Kasumi-1 (cell line): ENCODE results near the gene HLA-DPA1.
"Not testable (repeated sequence)": the region's sequence is repeated elsewhere in the genome, so short reads cannot be mapped to it uniquely, and the experiment has no call there.

Experiments
- DNase-seq, 2 experiments: peaks; one replicate each; lab custom pipeline; 2025; lab: John Stamatoyannopoulos, UW

The HLA-DPA1 gene

DNA sequence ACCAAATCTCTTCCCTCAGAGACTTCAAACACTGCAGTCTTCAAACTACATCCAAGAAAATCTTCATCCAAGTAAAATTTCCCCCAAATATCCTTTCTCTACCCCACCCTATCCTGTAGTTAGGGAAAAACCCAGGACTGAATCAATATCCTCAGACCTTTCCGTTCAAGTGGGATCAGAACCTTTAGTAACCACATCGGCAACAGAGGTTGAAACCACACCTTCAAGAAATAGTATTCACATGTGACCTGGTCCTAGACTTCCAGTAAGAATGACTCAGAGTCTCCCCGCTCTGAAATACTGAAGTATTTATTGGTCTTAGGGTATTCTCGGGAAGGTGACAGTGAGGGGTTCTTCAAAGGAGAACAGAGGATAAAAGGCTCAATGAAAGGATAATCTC, 8.7 kb downstream of the HLA-DPA1 start:
- no peak for DNase-seq

DNA sequence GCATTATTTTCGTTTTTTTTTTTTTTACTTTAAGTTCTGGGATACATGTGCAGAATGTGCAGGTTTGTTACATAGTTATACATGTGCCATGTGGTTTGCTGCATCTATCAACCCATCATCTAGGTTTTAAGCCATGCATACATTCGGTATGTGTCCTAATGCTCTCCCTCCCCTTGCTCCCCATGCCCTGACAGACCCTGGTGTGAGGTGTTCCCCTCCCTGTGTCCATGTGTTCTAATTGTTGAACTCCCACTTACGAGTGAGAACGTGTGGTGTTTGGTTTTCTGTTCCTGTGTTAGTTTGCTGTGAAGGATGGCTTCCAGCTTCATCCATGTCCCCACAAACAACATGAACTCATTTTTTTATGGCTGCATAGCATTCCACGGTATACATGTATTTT, 10.0 kb downstream of the HLA-DPA1 start:
- DNase-seq: not testable (repeated sequence)

DNA sequence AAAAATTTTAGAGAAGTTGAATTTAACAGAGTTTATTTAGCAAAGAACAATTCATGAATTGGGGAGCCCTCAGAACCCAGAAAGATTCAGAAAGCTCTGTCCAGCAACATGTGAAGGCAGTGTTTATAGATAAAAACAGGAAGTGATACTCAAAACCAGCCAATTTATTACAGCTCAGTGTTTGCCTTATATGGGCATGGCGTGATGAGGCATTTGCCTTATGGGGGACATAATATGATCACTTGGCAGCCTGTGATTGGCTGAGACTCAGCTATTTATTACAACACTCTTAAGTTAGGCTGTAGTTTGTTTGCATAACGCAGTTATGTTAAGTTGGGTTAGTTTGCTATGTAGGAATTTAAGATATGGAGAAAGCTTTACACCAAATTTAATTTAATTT, 11.5 kb downstream of the HLA-DPA1 start:
- DNase-seq: no peak

DNA sequence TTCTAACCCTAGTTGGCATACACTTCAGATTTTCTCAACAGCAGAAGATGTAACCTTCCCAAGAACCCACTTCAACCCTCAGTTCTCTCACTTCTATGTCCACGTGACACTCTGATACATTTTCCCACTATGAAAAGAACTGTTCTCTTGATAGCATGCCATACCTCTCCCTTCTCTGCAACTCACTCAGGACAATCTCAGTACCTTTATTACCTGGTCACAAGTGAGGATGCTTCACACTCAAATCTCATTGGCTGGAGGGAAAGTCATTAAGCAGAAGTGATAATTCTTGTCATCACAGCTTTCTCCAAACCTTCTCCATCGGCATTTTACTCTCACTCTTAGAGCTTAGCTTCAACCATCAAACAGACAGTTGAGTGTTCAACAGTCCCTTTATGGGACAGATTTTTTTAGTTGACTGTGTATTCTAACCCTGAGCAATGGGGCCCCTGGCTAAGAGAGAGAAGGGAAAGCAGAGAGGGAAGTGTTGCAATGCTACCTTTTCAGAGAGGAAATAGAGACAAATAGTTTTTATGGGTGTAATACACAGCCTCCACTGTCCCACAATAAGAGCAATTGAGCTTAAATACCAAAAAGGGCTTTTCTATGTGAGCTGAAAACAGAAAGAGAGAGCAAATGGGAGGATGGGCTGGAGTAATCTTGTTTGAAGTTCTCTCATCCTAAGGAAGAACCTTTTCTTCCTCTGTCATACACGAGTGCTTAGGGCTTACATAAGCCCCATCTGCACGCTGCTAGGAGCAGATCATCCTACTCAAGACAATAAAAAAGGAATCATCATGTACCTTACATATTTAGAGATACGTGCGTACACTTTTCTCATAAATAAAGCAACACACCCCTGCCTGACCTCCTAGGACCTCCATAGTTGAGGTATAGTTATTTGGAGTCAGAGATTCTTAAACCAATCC, 16.0 kb downstream of the HLA-DPA1 start:
- DNase-seq: no peak

DNA sequence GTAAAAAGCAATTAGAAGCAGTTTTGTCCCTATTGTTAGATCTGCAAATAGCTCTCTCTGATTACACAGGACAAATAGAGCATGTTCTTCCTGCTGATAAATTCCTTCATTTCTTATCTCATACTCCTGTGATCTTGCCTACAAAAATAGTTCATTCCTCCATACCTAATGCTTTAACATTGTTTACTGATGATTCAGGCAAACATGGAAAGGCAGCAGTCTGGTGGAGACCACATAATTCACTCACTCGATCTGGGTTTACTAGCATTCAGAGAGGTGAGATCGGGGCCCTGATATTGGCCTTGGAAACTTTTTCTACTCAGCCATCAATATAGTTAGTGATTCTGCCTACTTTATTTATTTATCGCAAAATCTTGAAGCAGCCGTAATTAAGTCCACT, 20.2 kb downstream of the HLA-DPA1 start:
- DNase-seq: no peak

DNA sequence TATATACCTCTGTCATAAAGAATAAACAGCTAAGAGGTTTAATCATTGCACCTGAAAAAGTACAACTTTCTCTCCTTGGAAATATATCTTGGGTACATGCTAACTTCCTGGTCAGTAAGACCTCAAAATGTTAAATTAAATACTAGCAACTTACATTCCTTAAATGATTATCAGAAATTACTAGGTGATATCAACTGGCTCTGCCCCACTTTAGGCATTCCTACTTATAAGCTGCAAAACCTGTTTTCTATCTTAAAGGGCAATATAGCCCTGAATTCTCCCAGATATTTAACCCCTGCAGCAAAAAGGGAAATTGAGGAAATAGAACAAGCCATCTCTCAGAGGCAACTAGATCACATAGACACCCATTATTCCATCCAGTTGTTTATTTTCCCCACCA, 20.8 kb downstream of the HLA-DPA1 start:
- DNase-seq: no peak

DNA sequence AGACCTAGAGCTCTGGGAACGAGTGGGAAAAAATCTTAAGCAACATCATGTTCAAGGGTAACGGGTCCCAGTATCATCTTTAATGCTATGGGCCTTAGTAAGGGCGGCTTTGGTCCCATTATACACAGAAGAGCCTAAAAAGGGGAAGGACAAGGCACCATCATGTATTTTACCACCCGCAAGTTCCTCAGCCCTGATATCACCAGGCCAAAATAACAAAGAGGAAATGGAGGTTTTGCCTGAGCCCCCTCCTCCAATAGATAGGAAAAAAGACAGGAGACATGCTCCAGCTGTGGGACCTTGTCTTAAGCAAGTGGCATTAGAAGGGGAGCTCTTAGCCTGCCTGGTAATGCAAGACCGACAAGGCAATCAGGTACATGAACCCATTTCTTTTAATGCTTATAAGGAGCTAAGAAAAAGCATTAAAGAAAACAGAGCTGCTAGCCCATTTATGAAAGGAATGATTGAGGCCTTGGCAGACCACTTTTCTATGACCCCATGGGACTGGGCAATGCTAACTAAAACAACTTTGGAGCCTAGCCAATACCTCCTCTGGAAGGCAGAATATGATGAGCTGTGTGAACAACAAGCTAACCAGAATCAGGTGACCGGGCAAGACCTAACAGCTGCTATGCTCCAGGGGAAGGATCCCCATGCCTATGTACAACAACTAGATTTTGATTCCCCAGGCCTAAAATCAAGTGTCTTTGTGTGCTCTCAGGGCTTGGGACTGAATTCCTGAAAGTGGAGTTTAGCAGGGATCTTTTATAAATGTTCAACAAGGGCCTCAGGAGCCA, 23.2 kb downstream of the HLA-DPA1 start:
- DNase-seq: no peak

DNA sequence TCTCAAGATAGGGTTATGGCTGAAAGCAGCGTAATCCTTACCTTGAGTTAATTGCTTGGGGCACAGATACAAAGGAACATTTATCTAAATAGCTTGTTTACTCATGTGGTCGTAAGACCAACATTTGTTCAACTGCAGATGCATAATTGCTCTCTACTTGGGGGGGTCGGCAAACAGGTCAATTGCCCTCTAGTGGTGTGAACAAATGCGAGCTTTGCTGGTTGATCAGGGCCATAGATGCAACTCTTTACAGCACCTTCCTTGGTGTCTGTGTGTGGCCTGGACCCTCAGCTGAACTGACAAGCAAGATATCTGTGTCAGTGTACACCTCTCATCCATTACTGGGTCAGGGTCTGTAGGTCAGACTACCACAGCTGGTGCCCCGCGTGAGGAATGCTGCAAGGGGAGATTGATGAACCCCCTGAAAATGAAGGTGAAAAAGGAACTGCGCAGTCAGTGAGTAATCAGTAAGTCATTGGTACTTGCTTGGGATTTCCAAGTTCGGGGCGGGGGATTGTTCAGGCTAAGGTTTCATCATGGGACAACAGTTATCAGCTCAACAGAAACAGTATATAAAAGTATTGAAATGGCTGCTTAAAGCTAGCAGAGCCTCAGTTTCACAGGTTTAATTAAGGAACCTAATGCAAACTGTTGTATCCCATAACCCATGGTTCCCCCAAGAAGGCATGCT, 24.0 kb downstream of the HLA-DPA1 start:
- no peak for DNase-seq

DNA sequence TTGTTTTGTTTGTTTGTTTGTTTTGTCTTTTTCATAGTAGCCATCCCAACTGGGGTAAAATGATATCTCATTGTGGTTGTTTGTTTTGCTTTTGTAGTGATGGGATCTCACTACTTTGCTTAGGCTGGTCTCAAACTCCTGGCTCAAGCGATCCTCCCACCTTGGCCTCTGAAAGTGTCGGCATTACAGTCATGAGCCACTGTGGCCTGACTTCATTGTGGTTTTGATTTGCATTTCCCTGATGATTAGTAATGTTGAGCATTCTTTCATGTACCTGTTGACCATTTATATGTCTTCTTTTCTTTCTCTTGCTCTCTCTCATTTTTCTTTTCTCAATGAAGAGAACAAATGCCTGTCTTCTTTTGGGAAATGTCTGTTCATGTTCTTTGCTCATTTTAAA, 33.3 kb downstream of the HLA-DPA1 start:
- no peak for DNase-seq

DNA sequence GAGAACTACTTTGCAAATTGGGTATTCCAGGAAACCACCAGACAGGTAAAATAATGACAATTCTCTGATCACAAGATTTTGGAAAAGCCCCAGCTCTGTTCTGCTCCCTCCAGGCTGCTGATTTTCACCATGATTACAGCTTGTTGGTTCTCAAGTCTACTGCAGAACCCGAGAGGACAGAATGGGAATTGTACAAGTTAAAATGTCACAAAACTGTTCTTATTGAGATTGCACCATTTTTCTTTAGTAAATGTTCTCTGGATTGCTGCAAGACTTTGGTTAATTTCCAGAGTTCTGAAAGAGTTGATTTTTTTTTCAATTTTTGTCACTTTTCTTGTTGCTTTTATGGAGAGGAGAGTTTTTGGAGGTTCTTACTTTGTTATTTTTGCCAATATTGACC, 36.9 kb downstream of the HLA-DPA1 start:
- no peak for DNase-seq

DNA sequence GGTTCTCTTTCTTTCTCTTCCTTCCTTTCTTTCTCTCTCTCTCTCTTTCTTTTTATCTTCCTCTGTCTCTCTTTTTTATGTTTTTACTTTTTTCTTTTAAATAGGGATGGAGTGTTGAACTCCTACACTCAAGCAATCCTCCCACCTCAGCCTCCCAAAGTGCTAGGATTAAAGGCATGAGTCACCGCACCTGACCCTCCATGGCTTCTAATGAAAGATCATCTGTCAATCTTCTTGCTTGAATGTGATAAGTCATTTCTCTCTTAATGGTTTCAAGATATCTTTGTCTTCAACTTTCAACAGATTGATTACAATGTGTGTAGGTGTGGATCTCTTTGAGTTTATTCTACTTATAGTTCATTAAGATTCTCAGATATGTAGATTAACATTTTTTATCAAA, 38.9 kb downstream of the HLA-DPA1 start:
- DNase-seq: no peak

DNA sequence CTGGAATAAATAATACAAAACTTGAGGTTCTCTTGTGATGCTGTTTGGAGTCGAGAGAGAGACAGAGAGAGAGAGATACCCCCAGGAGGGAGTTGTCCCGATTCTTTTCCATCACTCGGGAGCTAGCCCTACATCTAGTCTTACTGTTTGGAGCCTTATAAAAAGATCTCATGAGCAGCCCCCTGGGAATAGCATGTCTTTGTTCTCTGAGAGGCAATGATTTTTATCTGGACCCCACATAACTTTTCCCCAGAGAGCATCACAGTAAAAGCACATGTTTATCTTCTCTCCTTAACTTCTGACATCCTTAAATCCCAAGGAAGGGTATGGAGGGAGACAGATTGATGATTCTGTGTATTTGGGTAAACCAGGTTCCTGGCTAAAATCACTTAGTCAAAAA, 43.2 kb downstream of the HLA-DPA1 start:
- no peak for DNase-seq

DNA sequence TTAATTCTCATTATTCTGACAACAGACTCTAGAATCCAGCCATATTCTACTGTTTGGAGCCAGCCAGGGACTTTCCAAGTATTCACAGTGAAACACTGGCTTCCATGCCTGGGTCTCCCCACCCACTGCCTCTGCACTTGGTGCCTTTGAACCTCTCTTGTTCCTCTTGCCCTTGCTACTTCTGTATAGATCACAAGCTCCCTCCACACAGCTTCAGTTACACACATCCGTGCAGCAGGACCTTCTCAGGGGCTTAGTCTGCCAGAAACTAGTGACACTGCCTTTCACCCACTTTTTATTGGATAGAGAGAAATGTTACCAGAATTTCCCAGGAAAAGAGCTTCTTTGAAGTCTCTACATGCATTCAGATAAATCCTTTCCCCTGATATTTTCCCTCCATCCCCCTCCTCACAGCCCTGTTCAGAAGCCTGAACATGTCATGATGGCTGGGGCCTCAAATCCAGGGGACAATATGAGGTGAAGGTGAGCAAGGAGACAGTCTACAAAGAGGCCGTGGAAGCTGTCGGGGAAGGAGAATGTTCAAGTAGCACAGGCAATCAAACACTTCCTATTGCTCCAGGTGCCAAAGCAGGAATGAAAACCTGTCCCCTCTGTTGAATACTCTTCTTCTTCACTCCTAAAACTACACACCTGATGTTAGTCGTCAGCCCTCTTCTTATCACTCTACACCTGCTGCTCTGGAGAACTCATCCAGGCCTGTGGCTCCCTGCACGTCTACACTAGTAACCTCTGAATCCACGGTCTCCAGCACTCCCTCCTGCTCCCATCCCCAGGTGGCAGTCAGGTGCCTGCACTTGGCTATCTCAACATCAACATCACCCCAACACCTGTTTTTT, 43.9 kb downstream of the HLA-DPA1 start:
- DNase-seq: no peak

DNA sequence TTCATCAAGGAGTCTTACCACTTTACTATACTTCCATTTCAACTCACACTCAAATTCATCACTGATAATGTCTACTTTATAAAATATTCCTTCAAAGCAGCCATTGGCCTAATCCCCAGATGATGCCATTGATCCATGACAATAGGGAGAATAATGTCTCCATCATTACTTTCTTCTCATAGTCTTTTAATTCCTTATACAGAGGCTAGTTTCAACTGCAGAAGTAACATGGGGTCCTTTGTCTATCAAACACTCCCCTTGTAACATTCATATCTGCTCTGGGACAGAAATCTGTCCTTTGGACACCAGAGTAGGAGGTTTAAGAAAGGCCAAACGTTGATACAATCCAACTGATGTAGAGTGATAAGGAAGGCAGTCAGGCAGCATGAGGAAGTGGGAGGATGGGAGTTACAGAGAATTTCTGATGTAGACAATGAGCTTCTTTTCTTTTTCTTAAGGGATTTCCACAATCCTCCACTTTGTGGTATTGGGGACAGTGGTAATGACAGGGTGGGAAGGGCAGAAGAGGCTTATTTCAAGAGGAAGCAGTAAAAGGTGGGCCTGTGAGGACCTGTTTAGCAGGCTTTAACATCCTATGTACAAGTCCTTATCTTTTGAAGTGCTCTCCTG, 45.1 kb downstream of the HLA-DPA1 start:
- no peak for DNase-seq

DNA sequence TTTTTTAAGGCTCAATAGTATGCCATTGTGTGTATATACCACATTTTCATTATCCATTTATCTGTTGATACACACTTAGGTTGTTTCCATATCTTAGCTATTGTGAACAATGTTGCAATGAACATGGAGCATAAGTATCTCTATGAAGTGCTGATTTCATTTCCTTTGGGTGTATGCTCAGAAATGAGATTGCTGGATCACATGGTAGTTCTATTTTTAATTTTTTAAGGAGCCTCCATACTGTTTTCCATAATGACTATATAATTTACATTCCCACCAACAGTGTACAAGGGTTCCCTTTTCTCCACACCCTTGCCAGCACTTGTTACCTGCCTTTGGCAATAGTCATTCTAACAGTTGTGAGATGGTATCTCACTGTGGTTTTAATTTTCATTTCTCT, 48.9 kb downstream of the HLA-DPA1 start:
- no peak for DNase-seq

DNA sequence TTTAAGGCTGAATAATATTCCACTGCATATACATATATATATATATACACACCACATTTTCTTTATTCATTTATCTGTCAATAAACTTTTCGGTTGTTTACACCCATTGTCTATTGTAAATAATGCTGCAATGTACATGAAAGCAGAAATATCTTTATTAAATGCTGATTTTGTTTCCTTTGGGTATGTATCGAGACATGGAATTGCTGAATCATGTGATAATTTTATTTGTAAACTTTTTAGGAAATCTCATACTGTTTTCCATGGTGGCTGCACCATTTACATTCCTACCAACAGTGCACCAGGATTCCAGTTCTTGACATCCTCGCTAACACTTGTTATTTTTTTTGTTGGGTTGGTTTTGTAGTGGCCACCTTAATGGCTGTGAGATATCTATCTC, 49.9 kb downstream of the HLA-DPA1 start:
- DNase-seq: no peak

DNA sequence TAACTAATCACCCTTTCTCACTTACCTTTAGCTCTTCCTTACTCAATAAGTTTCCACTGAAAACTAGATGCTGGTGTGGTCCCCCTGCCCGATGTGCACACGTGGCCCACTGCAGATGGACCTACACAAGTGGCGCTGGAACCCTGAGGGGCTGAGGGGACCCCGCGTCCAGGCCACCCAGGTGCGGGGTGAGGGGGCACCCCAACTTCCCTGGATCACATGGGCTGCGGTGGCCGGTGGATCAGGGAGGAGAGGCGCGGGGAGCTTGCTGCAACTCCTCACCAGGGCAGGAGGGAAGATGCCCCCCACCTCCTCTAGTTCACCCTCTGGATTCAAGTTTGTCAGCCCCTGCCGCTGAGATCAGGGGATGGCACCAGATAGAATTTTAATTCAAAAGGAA, 51.5 kb downstream of the HLA-DPA1 start:
- no peak for DNase-seq

DNA sequence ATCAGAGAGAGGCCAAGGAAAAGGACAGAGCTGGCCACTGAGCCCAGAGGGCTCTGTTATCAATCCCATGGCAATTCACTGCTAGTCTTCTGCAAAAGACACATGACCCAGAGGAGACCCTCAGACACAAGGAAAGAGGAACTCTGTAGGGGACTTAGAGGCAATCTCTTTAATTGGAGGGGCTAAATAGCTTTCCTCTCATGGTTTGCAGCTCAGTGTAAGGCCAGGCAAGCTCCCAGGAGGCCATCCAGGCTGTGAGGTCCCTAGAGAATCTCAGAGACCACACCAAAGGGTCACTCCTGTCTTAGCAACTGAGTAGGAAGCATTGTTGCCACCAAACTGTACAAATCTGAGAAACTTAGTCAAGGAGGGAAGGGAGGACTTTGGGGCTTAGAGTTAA, 54.1 kb downstream of the HLA-DPA1 start:
- DNase-seq: no peak

DNA sequence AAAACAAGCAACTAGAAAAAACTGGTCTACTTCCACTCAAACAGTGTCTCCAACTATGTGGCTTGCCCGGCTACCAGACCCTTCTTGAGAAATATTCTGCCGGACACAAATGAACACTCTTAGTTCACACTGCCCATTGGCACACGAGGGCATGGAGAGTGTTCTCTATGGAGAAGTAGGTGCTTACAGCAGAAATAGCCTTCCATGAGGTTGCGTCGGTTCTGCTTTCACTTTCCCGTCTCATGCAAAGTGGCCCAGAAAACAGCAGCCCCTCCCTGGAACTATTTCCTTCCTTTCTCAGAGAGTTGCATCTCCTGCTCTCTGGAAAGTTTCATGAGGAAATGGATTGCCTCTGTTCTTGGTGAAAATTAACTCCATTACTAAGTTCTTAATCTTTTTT, 54.5 kb downstream of the HLA-DPA1 start:
- DNase-seq: peak; percentile 37 to 46

DNA sequence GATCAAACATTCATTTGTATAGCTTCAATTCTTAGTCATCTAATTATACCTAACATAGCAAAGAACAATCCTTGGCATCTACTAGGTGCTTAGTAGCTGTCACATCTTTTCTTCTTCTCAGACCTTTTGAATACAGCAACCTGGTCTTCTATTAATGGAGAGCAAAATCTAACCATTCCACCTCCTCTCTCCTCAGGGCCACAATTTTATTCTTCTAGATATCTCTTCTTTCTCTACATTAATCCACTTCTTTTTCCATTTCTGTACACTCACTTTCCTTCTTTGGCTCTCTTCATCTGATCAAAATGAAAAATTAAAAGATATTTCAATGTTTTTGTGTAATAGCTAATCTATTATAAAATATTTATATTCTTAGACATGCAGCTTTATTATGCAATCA, 55.0 kb downstream of the HLA-DPA1 start:
- no peak for DNase-seq

DNA sequence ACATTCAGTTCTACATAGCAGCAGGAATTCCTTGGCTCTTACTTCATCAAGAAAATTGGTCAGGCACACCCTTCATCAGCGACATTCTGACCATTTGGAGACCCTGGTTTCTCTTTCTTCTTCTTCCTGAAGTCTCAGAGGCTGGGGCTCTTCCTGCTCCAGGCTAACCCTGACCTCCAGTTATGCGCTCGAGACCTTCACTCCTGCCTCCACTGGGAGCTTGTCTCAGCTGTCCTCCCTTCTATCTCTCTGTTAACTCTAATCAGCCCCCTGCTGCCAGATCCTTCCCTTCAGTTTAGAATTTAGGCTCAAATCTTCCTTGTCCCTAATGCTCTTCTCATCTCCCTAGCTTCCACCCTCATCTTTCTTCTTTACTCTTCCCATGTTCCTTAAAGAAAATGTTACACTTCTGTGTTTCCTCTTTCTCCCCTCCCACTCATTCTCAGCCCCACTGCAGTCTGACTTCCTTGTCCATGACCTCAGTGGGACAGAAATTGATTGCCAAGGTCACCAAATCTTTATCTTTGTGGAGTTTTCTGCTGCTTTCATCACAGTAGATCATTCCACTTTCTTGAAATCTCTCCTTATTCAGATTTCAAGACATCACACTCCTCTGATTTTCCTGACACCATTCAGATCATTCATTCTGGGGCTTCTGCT, 55.6 kb downstream of the HLA-DPA1 start:
- DNase-seq: no peak
